CD4-positive, alpha-beta T cell treated with Interleukin-6 at 100 ng/mL for 8 hours (primary cell): Measurements from ENCODE around the gene CYB561D1.

Source experiments
- DNase-seq: peaks from one replicate; pipeline ENCODE4 v3.0.0-alpha.2; 2020; ENCODE audit warnings: mixed read lengths, low spot score

Gene CYB561D1

GRCh38 chr1:109501644-109502363 lies 7.9 kb downstream of the CYB561D1 start:
- DNase-seq, result peak; percentile 17

GRCh38 chr1:109502364-109502851 lies 8.5 kb downstream of the CYB561D1 start:
- peak; percentile 76 for DNase-seq

- DNase-seq, result peak; percentile 32
Observed at GRCh38 chr1:109503935-109504334, 10.0 kb downstream of the CYB561D1 start.

GRCh38 chr1:109504974-109505373 lies 11.1 kb downstream of the CYB561D1 start:
- DNase-seq, result no peak

- no peak for DNase-seq
Observed at GRCh38 chr1:109508001-109508872, 14.3 kb downstream of the CYB561D1 start.

GRCh38 chr1:109508873-109509175 lies 14.9 kb downstream of the CYB561D1 start:
- no peak for DNase-seq

- DNase-seq, result peak; percentile 59
Observed at GRCh38 chr1:109509176-109510134, 15.6 kb downstream of the CYB561D1 start, which contains the start of gene AMIGO1. Gene AMIGO1 (minus strand): TSS chr1:109509727. CDS start chr1:109508912, 815 bp downstream.

GRCh38 chr1:109513110-109513710 lies 19.3 kb downstream of the CYB561D1 start:
- DNase-seq, result no peak

- no peak for DNase-seq
Observed at GRCh38 chr1:109514846-109515245, 21.0 kb downstream of the CYB561D1 start.

GRCh38 chr1:109516872-109517271 lies 23.0 kb downstream of the CYB561D1 start:
- DNase-seq, result no peak

- no peak for DNase-seq
Observed at GRCh38 chr1:109517337-109517736, 23.4 kb downstream of the CYB561D1 start.

- no peak for DNase-seq
Observed at GRCh38 chr1:109521002-109521951, 27.4 kb downstream of the CYB561D1 start.

- no peak for DNase-seq
Observed at GRCh38 chr1:109522026-109522425, 28.1 kb downstream of the CYB561D1 start.

GRCh38 chr1:109523706-109524105 lies 29.8 kb downstream of the CYB561D1 start:
- DNase-seq, result no peak

GRCh38 chr1:109527098-109527811 lies 33.4 kb downstream of the CYB561D1 start:
- no peak for DNase-seq

GRCh38 chr1:109527846-109528695 lies 34.2 kb downstream of the CYB561D1 start:
- no peak for DNase-seq

GRCh38 chr1:109528712-109529111 lies 34.8 kb downstream of the CYB561D1 start:
- no peak for DNase-seq

GRCh38 chr1:109529881-109530456 lies 36.1 kb downstream of the CYB561D1 start:
- DNase-seq, result no peak
